ENCODE data around the gene RAPGEF1.
"Not testable (repeated sequence)": the region's sequence is repeated elsewhere in the genome, so short reads cannot be mapped to it uniquely, and the experiment has no call there.

Gene RAPGEF1

GRCh38 chr9:131727795-131728545 is 11.9 kb downstream of the RAPGEF1 start:
- DNase-seq (ENCODE audit: low read depth in 2 of 2): no peak

- DNase-seq (ENCODE audit: low read depth in 2 of 2): no peak
Measured at GRCh38 chr9:131727184-131727759, 12.6 kb downstream of the RAPGEF1 start.

GRCh38 chr9:131724683-131725082 is 15.2 kb downstream of the RAPGEF1 start:
- no peak for DNase-seq (ENCODE audit: low read depth in 2 of 2)

- no peak for DNase-seq (ENCODE audit: low read depth in 2 of 2)
Measured at GRCh38 chr9:131723632-131724031, 16.2 kb downstream of the RAPGEF1 start.

GRCh38 chr9:131722255-131722654 is 17.6 kb downstream of the RAPGEF1 start:
- no peak for DNase-seq (ENCODE audit: low read depth in 2 of 2)

- DNase-seq (ENCODE audit: low read depth in 2 of 2): no peak
Measured at GRCh38 chr9:131721076-131721475, 18.8 kb downstream of the RAPGEF1 start.

GRCh38 chr9:131720330-131720729 is 19.5 kb downstream of the RAPGEF1 start:
- DNase-seq (ENCODE audit: low read depth in 2 of 2): no peak

- DNase-seq (ENCODE audit: low read depth in 2 of 2): no peak
Measured at GRCh38 chr9:131719262-131719908, 20.5 kb downstream of the RAPGEF1 start.

- DNase-seq (ENCODE audit: low read depth in 2 of 2): no peak
Measured at GRCh38 chr9:131717719-131718460, 22.0 kb downstream of the RAPGEF1 start.

GRCh38 chr9:131715906-131716305 is 24.0 kb downstream of the RAPGEF1 start:
- no peak for DNase-seq (ENCODE audit: low read depth in 2 of 2)

GRCh38 chr9:131714821-131715220 is 25.1 kb downstream of the RAPGEF1 start:
- no peak for DNase-seq (ENCODE audit: low read depth in 2 of 2)

GRCh38 chr9:131714161-131714646 is 25.7 kb downstream of the RAPGEF1 start:
- DNase-seq (ENCODE audit: low read depth in 2 of 2): no peak

GRCh38 chr9:131713016-131713415 is 26.9 kb downstream of the RAPGEF1 start:
- DNase-seq (ENCODE audit: low read depth in 2 of 2): no peak

GRCh38 chr9:131712151-131712716 is 27.6 kb downstream of the RAPGEF1 start:
- DNase-seq (ENCODE audit: low read depth in 2 of 2): no peak

GRCh38 chr9:131709771-131710431 is 30.0 kb downstream of the RAPGEF1 start:
- DNase-seq (ENCODE audit: low read depth in 2 of 2): no peak

- DNase-seq (ENCODE audit: low read depth in 2 of 2): not testable (repeated sequence)
Measured at GRCh38 chr9:131709010-131709770, 30.7 kb downstream of the RAPGEF1 start.

- DNase-seq (ENCODE audit: low read depth in 2 of 2): no peak
Measured at GRCh38 chr9:131708226-131709002, 31.5 kb downstream of the RAPGEF1 start.

- DNase-seq (ENCODE audit: low read depth in 2 of 2): no peak
Measured at GRCh38 chr9:131707733-131708157, 32.1 kb downstream of the RAPGEF1 start.

- no peak for DNase-seq (ENCODE audit: low read depth in 2 of 2)
Measured at GRCh38 chr9:131707050-131707449, 32.8 kb downstream of the RAPGEF1 start.

GRCh38 chr9:131706608-131706970 is 33.3 kb downstream of the RAPGEF1 start:
- no peak for DNase-seq (ENCODE audit: low read depth in 2 of 2)

Data from stimulated activated CD8-positive, alpha-beta memory T cell treated with anti-CD3 and anti-CD28 coated beads, Interleukin-2, amount 100 ng/mL, for 48 hours (primary cell).